HK-2 (cell line): ENCODE measurements around the gene VSIG10L2.

Source experiments
- DNase-seq: peaks from one replicate; pipeline ENCODE4 v3.0.0-alpha.2; 2018; ENCODE audit not compliant: unreplicated experiment

Gene VSIG10L2

DNA sequence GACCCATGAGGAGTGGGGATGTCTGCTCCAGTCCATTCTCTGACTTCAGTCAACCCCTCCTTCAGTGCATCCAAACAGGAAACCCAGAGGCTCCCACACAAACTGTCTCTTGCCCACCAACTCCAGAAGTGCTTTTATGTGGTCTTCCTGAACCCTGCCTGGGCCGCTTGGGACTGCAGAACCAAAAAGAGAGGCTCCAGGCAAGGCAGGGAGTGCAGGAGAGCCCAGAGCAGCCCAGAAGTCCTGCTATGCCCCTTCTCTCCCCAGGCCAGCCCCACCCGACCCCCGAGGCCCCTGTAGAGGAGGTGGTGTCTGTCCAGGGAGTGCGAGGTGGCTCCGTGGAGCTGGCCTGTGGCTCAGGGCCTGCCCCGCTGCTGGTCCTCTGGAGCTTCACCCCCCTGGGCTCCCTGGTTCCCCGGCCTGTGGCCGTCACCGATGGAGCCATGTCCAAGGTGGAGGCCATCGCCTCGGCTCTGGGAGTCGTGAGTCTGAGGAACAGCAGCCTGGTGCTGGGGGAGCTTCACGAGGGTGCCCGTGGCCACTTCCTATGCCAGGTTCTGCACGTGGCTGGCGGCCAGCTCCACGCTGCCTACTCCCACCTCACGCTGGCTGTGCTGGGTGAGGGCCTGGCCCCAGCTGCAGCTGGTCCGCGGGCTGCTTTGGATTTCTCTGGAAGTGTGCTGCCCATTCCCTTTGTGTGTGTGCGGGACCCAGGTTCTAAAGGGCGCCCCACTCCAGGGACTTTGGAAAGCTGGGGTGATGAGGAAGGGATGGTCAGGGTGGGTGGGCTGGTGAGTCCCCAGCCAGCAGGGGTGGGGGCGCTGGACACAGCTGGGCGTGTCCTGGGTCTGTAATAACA, 1.8 kb downstream of the VSIG10L2 start:
- DNase-seq: no peak

DNA sequence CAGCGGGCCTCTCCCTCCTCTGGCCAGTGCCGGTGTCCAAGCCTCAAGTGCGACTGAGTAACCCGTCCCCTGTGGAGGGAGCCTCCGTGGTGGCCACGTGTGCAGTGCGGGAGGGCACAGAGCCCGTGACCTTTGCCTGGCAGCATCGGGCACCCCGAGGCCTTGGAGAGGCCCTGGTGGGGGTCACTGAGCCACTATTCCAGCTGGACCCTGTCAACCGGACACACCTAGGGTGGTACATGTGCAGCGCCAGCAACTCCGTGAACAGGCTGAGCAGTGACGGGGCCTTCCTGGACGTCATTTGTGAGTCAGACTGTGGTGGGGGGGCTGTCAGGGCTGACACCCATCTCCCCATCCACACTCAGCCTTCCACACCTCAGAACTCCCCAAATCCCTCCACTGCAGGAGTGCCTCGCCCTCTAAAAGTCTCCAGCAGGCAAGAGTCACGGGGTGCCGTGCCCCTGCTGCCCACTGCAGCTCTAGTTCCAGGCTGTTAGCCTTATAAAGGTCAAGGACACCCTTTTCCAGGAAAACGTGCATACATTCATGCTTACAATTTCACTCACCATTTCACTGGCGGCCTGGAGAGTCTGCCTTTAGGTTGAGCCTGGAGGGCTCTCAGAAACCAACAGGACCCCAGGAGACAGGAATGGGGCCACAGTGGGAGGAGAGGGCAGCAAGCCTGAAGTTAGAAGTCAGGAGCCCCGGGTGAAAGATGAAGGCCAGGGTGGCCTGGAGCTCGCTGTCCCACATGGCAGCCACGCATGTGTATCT, 2.6 kb downstream of the VSIG10L2 start:
- DNase-seq: no peak

DNA sequence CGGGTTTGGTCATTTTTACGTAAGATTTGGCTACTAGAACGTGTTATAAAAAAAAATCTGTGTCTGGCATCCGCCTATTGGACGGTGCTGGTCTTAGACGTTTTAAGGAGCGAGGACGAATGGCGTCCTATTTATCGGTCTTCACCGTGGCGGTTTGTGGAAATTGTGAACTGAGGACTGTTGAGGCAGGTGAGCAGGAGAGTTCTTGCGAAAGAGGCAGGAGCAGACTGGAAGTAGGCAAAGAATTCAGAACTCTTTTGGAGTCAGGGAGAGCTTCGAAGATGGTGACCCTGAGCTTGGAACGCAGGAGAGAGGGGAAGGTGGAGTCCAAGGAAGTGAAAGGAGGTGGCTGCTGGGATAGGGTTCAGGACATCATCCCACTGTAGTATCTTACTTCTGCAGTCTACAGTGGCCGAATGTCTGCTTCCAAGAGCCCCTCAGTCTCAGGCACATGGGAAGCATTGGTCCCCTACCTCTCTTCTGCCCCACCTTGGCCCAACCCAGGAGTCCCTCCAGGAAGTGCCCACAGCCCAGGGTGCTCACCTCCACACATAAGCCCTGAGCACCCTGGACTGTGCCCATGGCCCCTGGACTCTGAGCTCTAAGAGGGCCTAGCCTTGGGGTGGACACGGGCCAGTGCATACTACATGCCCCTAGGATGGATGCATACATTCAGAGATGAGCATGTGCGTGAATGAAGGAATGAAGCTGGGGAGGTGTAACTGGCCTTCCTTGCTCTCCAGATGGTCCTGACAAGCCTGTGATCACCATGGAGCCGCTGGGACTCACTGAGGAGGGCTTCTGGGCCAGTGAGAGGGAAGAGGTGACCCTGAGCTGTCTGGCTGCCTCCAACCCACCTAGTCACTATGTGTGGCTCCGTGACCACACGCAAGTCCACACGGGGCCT, 3.7 kb downstream of the VSIG10L2 start:
- no peak for DNase-seq

DNA sequence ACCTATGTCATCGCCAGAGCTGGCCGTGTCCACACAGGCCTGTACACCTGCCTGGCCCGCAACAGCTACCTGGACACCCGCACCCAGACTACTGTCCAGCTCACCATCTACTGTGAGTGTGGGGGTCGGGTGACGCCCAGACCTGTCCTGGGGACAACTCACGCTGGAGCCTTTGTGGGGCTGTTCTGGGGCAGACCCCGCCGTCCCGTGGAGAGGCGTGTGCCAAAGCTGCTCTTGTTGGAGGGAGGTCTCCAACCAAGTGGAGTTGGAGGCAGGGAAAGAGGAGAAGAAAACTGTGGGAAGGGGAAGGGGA, 4.3 kb downstream of the VSIG10L2 start:
- DNase-seq: no peak

DNA sequence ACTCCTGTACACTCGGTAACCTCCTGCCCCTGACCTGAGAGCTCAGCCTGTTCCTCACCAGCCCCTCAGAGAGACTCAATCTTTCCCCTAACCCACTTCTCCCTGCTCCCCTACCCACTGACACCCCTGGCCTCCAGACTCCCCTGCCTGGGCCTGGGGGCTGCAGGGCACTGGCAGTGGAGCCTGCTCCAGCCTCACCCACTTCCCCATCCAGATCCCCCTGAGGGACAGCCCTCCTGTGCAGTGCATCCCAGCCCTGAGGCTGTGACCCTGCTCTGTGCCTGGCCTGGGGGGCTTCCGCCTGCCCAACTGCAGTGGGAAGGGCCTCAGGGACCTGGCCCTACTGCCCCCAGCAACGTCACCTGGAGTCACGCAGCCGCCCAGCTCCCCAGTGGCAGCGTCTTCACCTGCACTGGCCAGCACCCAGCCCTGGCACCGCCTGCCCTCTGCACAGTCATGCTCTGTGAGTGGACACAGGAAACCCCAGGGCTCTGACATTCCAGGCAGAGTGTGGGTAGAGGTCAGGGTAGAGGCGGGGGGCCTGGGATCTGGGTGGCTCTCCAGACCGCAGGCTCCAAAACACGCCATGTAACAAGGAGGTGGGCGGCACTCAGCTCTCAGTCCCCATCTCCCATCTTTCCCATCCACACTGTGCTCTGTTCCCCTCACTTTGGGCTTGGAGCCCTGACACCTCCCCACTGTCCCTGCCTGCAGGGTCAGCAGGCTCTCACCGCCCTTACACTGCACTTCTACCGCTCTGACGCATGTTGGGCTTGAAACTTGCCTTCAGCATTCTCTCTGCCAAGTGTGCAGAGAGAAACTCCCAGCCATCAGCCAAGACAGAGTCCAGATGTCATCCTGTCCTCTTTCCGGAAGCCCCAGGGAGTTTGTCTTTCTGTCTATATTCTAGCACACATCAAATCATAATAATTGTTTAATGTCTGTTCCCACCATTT, 5.1 kb downstream of the VSIG10L2 start:
- DNase-seq: no peak

DNA sequence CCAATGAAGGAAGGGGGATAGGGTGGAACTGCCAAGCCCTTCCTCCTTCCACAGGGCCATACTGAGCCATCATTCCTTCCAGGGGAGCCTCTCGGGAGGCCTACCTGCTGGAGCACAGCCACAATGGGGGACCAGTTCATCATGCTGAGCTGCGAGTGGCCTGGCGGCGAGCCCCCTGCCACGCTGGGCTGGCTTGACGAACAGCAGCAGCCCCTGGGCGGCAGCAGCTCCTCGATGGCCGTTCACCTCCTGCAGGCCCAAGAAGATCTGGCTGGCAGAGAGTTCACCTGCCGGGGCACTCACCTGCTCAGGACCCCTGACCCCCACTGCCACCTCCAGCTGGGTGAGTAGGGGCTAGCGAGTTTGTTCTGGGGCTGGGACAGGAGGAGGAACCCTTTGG, 5.9 kb downstream of the VSIG10L2 start:
- no peak for DNase-seq

DNA sequence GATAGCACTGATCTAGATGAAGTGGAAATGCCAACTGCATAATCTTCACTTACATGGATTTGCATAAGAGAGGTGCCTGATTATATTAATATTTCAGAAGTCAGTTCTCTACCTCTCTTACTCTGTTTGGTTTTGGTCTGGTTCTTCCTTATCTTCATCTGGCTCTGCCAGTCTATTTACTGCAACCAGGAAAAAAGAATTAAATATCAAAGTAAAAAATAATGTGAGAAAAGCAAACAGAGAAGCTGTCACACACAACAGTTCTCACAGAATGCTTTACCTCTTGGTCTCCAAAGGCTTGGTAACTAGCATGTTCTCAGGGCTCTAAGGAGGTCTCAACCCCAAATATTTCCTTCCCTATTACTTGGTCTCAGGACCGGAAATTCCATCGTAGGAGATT, 6.7 kb downstream of the VSIG10L2 start:
- no peak for DNase-seq

DNA sequence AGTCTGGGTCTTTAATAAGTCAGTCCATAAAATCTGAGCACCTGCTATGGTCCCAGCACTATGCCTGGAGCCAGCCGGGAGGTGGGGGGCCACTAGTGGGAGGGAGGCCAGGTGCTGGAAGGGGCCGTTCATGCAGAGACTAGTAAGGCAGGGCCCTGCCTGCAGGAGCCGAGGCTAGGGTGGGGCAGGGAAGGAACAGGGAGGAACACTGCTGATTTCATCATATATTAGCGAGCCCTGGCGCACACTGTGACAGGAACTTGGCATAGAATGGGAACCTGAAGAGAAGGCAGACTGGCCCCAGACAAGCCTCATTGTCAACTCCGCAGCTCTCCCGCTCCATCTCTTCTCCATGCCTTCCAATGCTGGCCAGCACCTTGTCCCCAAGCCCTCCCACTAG, 7.1 kb downstream of the VSIG10L2 start:
- DNase-seq: no peak

DNA sequence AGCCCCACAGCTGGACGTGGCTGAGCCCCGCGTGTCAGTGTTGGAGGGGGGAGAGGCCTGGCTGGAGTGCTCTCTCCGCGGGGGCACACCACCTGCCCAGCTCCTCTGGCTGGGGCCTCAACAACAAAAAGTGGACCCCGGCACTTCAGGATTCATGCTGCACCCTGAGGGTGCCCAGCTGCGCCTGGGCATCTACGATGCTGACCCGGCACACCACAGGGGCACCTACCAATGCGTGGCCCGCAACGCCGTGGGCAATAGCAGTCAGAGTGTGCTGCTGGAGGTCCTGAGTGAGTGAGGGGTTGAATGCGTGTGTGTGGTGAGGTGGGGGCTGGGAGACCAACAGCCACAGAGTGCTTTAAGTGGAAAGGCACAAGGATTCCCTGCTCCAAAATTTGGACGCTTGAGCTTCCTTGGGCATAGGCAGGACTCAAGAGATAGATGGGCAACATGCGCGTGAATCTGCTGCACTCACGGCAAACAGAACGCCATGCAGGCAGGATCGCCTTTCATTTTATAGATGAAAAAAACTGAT, 7.6 kb downstream of the VSIG10L2 start:
- no peak for DNase-seq

DNA sequence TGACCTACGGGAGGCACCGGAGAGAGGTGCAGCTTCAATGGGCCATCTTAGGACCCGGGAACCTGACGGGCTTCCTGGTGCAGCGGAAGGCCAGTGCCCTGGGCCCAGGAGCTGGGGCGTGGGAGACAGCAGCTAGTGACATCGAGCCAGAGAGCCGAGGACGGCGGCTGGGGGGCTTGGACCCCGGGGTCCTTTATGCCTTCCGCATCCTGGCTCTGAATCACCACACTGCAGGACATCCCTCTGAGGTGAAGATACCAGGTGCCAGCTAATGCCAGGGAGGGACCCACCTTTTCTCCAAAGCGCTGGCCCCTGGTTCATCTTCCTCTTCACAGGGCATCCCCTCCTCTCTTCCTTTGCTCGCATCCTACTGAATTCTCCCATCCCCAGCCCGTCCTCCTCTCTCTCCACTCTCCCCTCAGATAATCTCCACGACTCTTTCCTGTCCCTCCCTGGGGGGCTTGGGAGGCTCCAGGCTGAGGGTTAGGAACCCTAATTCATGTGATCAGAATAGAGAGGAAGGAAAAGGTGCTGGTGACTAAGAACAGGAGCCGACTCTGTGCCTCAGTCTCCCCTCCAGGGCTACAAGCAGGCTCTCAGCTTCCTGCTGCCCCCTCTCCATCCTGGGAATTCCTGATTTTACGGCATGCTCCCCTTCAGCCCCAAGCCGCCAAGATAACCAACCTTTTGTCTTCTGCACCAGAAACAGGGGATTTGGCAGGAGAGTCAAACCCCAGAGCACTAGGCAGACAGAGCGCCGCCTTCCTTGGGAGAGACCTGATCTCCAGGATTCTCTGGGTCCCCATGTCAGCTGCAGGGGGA, 8.5 kb downstream of the VSIG10L2 start:
- DNase-seq: no peak

DNA sequence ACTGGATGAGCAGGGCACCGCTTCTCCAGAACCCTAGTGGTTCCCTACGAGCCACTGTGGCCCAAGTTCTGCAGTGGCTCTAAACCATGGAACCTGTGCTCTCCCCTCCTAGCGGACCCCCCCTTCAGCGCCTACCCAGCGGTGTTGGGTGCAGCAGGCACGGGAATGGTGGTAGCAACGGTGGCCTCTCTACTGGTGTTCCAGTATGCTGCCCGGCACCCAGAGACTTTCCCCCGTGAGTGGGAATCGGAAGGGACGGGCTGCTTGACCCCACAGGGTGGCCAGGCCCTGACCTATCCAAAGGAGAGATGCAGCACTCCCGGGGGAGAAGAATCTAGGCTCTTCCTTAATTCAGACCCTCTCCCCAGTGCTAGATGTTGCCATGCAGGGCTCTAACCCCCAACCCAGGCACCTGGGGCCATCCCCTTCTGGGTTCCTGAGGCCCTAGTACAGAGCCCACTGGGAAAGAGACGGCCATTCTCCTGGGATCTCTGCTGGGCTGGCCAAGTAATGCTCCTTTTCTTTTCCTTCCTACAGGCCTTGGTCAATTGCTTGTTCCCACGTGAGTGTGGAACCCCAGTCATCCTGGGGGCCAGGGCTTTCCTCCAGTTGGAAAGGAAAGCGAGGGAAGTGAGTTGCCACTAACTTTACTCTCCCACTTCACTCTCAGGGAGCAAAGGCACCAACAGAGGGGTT, 9.2 kb downstream of the VSIG10L2 start:
- DNase-seq: no peak

DNA sequence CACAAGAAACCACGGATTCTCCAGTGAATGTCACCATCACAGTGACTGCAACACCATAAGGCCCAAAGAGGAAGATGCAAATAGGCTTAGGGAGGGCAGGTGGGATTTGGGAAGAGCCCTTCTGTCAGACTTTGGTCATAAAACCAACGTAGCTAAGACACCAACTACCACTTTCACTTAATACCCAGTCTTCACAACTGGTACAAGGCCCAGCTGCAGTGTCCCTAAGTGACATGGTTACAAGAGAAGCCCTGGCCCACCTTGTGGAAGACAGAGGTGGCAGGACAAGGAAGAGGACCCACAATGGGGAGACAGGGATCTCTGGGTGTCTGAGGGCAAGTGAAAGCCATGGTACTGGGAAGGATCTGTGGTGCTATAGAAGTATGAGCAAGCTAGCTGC, 10.0 kb downstream of the VSIG10L2 start:
- no peak for DNase-seq

DNA sequence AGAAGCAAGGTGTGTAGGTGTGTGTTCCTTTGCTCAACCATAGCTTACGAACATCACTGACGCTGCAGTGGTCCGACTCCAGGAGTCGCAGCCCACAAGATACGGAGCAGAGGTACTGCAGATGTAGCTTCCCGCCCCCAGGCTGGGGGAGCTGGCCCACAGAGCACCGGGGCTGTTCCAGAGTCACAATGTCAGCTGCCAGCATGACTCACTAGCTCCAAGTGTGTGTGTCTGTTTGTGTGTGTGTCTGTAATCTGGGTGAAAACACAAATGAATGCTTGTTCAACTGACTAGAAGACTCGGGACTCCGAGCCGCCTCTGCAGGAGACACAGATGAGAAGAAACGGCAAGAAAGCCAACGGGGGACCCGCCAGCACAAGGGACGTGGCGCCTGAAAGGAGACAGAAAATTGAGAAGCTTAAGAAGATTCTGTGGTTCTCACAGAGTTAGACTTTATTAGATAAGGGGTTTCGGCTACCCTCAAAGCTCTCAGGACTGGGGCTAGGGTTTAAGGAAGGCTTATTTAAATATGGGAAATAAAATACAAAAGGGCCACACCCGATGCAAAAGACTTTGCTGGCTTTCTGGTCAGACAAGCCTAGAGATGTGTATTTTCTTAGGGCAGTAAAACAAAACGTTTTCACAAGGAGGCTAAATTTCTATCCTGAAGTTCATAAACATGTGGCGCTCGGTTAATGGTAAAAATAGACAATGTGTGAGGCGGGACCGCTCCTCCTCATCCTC, 10.7 kb downstream of the VSIG10L2 start:
- DNase-seq: no peak

DNA sequence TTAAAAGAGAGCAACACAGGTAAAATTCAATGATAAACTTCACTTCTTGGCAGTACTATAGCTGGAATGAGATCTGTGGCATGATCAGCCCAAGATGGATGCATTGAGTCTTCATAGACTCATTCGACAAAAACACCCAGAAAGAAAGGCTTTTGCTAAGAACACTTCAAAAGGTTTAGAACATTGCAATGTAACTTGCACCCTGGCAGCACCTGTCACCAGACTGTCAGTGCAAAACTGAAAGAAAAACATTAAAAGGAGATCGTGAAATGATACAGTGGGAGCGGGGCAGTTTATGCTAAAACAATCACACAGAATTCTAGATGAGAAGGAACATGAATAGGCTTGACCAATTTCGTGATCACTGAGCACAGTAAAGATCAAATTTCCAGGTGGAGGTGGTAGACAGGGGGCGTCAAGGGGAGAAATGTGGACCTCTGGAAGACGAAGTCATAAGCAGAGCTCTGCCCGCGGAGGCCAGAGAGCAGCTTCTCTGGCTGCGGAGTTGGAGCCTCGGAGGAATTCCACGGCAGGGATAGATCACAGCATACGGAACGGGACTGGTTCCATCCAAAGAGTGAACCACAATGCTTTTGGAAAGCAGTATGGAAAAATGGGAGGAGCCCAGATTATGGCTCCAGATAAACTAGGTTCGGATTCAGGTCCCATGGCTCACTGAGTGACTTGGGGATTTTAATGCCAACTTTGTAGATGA, 11.9 kb downstream of the VSIG10L2 start:
- no peak for DNase-seq

DNA sequence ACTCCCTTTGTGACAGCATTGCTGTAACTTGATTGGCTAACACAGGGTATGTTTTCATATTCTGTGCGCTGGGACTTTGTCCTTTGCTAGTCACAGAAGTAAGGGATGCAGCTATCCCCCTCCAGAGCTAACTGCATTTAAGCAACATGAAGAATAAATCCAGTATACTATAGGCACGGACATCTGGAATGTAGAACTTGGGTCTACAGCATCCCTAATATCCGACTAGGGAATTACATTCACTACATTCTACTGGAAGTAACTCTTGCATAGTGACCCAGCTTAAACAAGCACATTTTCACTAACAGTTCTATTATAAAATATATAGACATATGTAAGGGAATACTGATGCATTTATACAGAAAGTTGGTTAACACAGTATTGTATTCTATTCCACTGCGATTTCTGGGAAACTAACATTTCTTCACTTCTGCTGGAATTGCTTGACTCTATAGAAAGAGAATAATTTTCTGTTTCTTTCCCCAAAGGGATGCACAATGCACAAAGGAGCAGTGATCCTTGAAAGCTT, 13.1 kb downstream of the VSIG10L2 start:
- DNase-seq: no peak

DNA sequence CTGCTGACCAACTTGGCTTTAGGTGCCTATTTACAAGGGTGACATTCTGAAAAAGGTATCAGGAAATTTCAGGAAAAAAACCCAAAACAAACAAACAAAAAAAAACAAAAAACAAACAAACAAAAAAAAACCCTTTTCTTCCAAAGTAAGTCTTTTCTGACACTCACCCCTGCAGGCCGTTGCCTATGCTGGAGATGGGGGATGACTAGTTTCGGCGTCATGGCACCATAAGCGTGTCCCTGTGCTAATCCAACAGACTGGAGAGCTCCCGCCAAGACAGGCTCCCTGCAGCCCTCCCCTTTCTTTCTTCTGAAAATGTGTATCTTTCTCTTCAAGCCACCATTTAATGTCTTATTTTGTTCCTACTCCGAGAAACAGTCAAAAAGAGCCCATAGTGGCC, 13.7 kb downstream of the VSIG10L2 start:
- DNase-seq: no peak

DNA sequence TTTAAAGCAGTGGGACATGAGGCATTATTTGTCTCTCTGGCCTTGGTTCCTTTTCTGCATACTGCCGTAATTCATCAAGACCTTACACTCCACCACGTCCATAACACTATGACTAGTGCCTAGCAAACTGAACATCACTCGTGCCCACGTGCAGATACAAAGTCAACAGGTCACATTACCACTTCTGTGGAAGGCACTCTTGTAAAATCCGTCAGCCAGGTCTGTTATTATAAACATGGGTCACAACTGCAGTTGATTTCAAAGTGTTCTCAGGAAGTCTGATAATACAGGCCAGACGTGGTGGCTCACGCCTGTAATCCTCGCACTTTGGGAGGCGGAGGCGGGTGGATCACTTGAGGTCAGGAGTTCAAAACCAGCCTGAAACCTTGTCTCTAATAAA, 14.1 kb downstream of the VSIG10L2 start:
- DNase-seq: no peak

DNA sequence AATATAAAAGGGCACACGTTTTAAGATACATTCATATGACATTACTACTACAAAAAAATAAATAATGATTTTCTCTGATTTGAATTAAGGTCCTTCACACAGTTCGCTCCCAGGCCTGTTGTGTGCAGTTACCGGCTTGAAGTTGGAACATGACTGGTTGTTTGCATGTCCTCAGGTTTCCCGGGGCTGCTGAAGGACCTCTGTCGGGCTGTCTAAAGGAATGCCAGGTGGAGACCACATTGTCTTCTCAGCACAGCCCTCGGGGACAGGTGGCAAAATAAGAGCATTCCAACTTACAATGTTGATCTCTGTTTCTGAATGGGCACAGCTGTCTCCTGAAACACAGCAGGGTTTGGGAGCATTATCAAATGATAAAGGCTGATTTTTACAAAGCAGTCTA, 14.9 kb downstream of the VSIG10L2 start:
- DNase-seq: no peak
